ENCODE data around the gene IKBKG. TPM values are rescaled to one million over a fixed set of nuclear protein-coding genes. Genes with fewer than 3 reads are reported as not detected.

Gene IKBKG
- total RNA-seq, 1 donor from 2014 or later, result 16.7 TPM

DNA sequence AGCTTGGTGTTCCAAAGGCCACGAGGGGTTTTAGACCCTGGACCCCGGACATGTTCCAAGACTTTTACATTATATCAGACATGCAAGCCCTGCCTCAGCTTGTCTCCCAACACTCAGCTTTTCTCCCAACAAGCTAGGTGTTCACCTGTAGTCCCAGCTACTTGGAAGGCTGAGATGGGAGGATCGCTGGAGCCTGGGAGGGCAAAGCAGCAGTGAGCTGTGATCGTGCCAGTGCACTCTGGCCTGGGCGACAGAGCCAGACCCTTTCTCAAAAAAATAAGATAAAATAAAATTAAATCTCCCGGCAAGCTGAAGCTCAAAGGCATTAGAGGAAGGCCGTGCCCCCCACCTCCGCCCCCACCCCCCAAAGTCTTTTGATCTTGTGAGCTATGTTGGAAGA, 51.2 kb downstream of the IKBKG start:
- TF ChIP-seq CTCF (IDR thresholded peaks at IDR 0.05; ENCODE audit: unreplicated experiment), result no peak
- H3K4me3 Mint-ChIP-seq (ENCODE audit: low read depth), result no peak overlapping the region
- no peak for DNase-seq (ENCODE audit: low spot score, unreplicated experiment)
- no peaks in the 10 kb centered on the region for H3K27me3 Mint-ChIP-seq
- peaks cover 23% of the 10 kb centered on the region for H3K9me3 Mint-ChIP-seq (ENCODE audit: low read depth)
- H3K27ac Mint-ChIP-seq, result no peak overlapping the region
- H3K36me3 Mint-ChIP-seq (ENCODE audit: insufficient read depth), result no peaks in the 10 kb centered on the region
- no peaks in the 10 kb centered on the region for H3K4me1 Mint-ChIP-seq (ENCODE audit: low read depth)

GRCh38 chrX:154599531-154599930, 52.1 kb downstream of the IKBKG start:
- no peak for TF ChIP-seq CTCF (IDR thresholded peaks at IDR 0.05; ENCODE audit: unreplicated experiment)
- no peak for DNase-seq (ENCODE audit: low spot score, unreplicated experiment)
- peaks cover 28% of the 10 kb centered on the region for H3K9me3 Mint-ChIP-seq (ENCODE audit: low read depth)
- H3K27ac Mint-ChIP-seq, result no peak overlapping the region
- no peaks in the 10 kb centered on the region for H3K4me1 Mint-ChIP-seq (ENCODE audit: low read depth)
- no peaks in the 10 kb centered on the region for H3K27me3 Mint-ChIP-seq
- no peak overlapping the region for H3K4me3 Mint-ChIP-seq (ENCODE audit: low read depth)
- no peaks in the 10 kb centered on the region for H3K36me3 Mint-ChIP-seq (ENCODE audit: insufficient read depth)

- Mint-ChIP-seq H3K27me3 (no peaks in the 10 kb centered on the region), H3K36me3 (ENCODE audit: insufficient read depth) (no peaks in the 10 kb centered on the region), H3K4me3 (ENCODE audit: low read depth) (no peak overlapping the region), H3K27ac (no peak overlapping the region), H3K9me3 (ENCODE audit: low read depth) (peaks cover 26% of the 10 kb centered on the region), H3K4me1 (ENCODE audit: low read depth) (no peaks in the 10 kb centered on the region)
- TF ChIP-seq CTCF (IDR thresholded peaks at IDR 0.05; ENCODE audit: unreplicated experiment), result no peak
- no peak for DNase-seq (ENCODE audit: low spot score, unreplicated experiment)
Measured at GRCh38 chrX:154600759-154601374, 53.4 kb downstream of the IKBKG start.

DNA sequence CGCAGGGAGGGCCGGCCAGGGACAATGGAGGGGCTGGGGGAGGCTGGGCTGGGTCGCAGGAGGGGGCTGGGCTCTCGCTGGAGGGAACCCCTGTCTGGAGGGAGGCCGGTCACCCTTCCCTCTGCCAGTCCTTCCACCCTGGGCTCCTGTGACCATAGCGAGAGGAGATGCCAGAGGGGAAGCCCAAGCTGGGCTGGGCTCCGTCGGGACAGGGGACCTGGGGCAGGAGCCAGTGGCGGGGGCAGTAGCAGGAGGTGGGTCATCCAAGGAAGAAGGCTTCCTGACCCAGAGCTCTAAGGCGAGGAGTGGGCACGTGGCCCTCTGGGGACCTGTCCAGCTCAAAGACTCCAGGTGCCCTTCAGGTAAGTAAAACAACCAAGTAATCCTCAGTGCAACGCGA, 54.8 kb downstream of the IKBKG start:
- H3K27me3 Mint-ChIP-seq, result no peaks in the 10 kb centered on the region
- TF ChIP-seq CTCF (IDR thresholded peaks at IDR 0.05; ENCODE audit: unreplicated experiment), result no peak
- H3K9me3 Mint-ChIP-seq (ENCODE audit: low read depth), result peaks cover 27% of the 10 kb centered on the region
- H3K27ac Mint-ChIP-seq, result no peak overlapping the region
- H3K4me3 Mint-ChIP-seq (ENCODE audit: low read depth), result no peak overlapping the region
- H3K36me3 Mint-ChIP-seq (ENCODE audit: insufficient read depth), result no peaks in the 10 kb centered on the region
- no peaks in the 10 kb centered on the region for H3K4me1 Mint-ChIP-seq (ENCODE audit: low read depth)
- DNase-seq (ENCODE audit: low spot score, unreplicated experiment), result no peak

DNA sequence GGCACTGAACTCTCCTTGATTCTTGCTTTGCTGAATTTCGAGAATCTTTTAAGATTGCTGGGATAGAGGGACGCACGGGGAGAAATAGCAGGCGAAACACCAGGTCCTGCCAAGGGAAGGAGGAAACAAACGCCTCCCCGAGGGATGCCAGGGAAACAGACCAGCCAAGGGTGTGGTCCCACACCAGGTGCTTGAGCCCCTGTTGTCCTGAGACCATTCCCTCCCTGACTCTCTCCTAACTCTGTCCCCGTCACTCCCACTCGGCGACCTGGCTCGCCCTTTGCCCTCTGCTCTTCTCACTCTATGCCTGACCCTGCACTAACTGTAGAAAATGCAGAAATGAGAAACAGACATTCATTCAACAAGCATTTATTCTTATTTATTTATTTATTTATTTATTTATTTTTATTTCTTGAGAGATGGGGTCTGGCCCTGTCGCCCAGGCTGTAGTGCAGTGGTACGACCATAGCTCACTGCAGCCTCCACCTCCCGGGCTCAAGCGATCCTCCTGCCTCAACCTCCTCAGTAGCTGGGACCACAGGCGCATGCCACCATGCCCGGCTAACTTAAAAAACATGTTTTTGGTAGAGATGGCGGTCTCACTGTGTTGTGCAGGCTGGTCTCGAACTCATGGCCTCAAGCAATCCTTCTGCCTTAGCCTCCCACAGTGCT, 55.5 kb downstream of the IKBKG start:
- H3K4me1 Mint-ChIP-seq (ENCODE audit: low read depth), result no peaks in the 10 kb centered on the region
- no peaks in the 10 kb centered on the region for H3K27me3 Mint-ChIP-seq
- no peak for DNase-seq (ENCODE audit: low spot score, unreplicated experiment)
- no peak for TF ChIP-seq CTCF (IDR thresholded peaks at IDR 0.05; ENCODE audit: unreplicated experiment)
- no peaks in the 10 kb centered on the region for H3K36me3 Mint-ChIP-seq (ENCODE audit: insufficient read depth)
- H3K4me3 Mint-ChIP-seq (ENCODE audit: low read depth), result no peak overlapping the region
- H3K27ac Mint-ChIP-seq, result no peak overlapping the region
- peaks cover 20% of the 10 kb centered on the region for H3K9me3 Mint-ChIP-seq (ENCODE audit: low read depth)

Measured in progenitor cell of endocrine pancreas (in vitro differentiated cells).